OCI-LY1 (cell line): Measurements from ENCODE around the gene CNTFR.
"Not testable (repeated sequence)": the region's sequence is repeated elsewhere in the genome, so short reads cannot be mapped to it uniquely, and the experiment has no call there.

Experiments
- H2AFZ ChIP-seq: fragments of 200-600 bp; sonication (generic), shearing (Covaris generic); 2 replicates; pipeline ENCODE4 v1.6.0; 2014; ENCODE audit warnings: antibody characterized with exemption, mild to moderate bottlenecking, low read length
- H3F3A ChIP-seq: fragments of 200-600 bp; sonication (generic), shearing (Covaris generic); 2 replicates; pipeline ENCODE4 v1.6.0; 2014; ENCODE audit warnings: mild to moderate bottlenecking, antibody characterized with exemption, low read length, moderate library complexity; ENCODE audit not compliant: insufficient read depth
- H3K27ac ChIP-seq: fragments of 200-600 bp; sonication (generic); 2 replicates; pipeline ENCODE4 v1.5.1; 2014; ENCODE audit warnings: low read length, mixed run types, mild to moderate bottlenecking, low read depth; ENCODE audit not compliant: poor library complexity, severe bottlenecking
- H3K27me3 ChIP-seq: fragments of 200-600 bp; sonication (generic); 2 replicates; pipeline ENCODE4 v1.6.0; 2014; ENCODE audit warnings: antibody characterized with exemption, mild to moderate bottlenecking, low read length, moderate library complexity; ENCODE audit not compliant: insufficient read depth
- H3K36me3 ChIP-seq: fragments of 200-600 bp; sonication (generic); 2 replicates; pipeline ENCODE4 v1.6.1; 2014; ENCODE audit warnings: mild to moderate bottlenecking, antibody characterized with exemption, low read length, moderate library complexity, mixed read lengths; ENCODE audit not compliant: insufficient read depth
- H3K4me1 ChIP-seq: fragments of 200-600 bp; sonication (generic); 2 replicates; pipeline ENCODE4 v1.5.1; 2014; ENCODE audit warnings: mild to moderate bottlenecking, low read length, moderate library complexity; ENCODE audit not compliant: insufficient read depth, severe bottlenecking
- H3K4me2 ChIP-seq: fragments of 200-600 bp; sonication (generic), shearing (Covaris generic); 2 replicates; pipeline ENCODE4 v1.6.1; 2014; ENCODE audit warnings: low read length
- H3K4me3 ChIP-seq: fragments of 200-600 bp; sonication (generic); 2 replicates; pipeline ENCODE4 v1.5.1; 2014; ENCODE audit warnings: low read length, low read depth, mild to moderate bottlenecking, mixed read lengths; ENCODE audit not compliant: poor library complexity, severe bottlenecking
- H3K79me2 ChIP-seq: fragments of 200-600 bp; shearing (Covaris generic); 2 replicates; pipeline ENCODE4 v1.6.1; 2016; ENCODE audit warnings: mixed run types, low read length, mixed read lengths; ENCODE audit not compliant: insufficient read depth
- H3K9ac ChIP-seq: fragments of 200-600 bp; sonication (generic), shearing (Covaris generic); 2 replicates; pipeline ENCODE4 v1.6.1; 2014; ENCODE audit warnings: mild to moderate bottlenecking, low read length, mixed read lengths
- H3K9me2 ChIP-seq: fragments of 200-600 bp; sonication (generic), shearing (Covaris generic); 2 replicates; pipeline ENCODE4 v1.6.1; 2014; ENCODE audit warnings: low read depth, mild to moderate bottlenecking, low read length, mixed read lengths
- H3K9me3 ChIP-seq: fragments of 200-600 bp; shearing (Covaris generic); 2 replicates; pipeline ENCODE4 v1.6.1; 2014; ENCODE audit warnings: low read length, mixed read lengths
- H4K20me1 ChIP-seq: fragments of 200-600 bp; sonication (generic), shearing (Covaris generic); 2 replicates; pipeline ENCODE4 v1.6.0; 2016; ENCODE audit warnings: mild to moderate bottlenecking, low read length; ENCODE audit not compliant: insufficient read depth
- EZH2 ChIP-seq: fragments of 200-600 bp; sonication (generic), shearing (Covaris generic); IDR thresholded peaks from 2 replicates; pipeline ENCODE4 v1.8.0; 2017; ENCODE audit warnings: borderline replicate concordance, mixed run types, mild to moderate bottlenecking, antibody characterized with exemption, low read length, moderate library complexity, mixed read lengths
- TF ChIP-seq, protein P1 (sequence below): fragments of 200-600 bp; sonication (generic), shearing (Covaris generic); IDR thresholded peaks from 2 replicates; pipeline ENCODE4 v1.5.1; 2017; ENCODE audit warnings: mild to moderate bottlenecking, antibody characterized with exemption, low read length, moderate library complexity, mixed read lengths

The CNTFR gene, protein sequence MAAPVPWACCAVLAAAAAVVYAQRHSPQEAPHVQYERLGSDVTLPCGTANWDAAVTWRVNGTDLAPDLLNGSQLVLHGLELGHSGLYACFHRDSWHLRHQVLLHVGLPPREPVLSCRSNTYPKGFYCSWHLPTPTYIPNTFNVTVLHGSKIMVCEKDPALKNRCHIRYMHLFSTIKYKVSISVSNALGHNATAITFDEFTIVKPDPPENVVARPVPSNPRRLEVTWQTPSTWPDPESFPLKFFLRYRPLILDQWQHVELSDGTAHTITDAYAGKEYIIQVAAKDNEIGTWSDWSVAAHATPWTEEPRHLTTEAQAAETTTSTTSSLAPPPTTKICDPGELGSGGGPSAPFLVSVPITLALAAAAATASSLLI

GRCh38 chr9:34589636-34590380 is at the start of gene CNTFR:
Gene CNTFR (minus strand): TSS chr9:34589724. CDS start chr9:34568981, 20,743 bp downstream.
- H3K27me3 ChIP-seq = peaks cover 13% of the 10 kb centered on the region; the same call in 1 of the 2 replicates
- no peak for TF ChIP-seq EZH2
- TF ChIP-seq, protein P1, sequence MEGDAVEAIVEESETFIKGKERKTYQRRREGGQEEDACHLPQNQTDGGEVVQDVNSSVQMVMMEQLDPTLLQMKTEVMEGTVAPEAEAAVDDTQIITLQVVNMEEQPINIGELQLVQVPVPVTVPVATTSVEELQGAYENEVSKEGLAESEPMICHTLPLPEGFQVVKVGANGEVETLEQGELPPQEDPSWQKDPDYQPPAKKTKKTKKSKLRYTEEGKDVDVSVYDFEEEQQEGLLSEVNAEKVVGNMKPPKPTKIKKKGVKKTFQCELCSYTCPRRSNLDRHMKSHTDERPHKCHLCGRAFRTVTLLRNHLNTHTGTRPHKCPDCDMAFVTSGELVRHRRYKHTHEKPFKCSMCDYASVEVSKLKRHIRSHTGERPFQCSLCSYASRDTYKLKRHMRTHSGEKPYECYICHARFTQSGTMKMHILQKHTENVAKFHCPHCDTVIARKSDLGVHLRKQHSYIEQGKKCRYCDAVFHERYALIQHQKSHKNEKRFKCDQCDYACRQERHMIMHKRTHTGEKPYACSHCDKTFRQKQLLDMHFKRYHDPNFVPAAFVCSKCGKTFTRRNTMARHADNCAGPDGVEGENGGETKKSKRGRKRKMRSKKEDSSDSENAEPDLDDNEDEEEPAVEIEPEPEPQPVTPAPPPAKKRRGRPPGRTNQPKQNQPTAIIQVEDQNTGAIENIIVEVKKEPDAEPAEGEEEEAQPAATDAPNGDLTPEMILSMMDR = no peak
- H3K9me2 ChIP-seq = no peaks in the 10 kb centered on the region
- H3K36me3 ChIP-seq = no peaks in the 10 kb centered on the region
- peak within 1 kb of the TSS; percentile 34; the same call in 1 of the 2 replicates for H3K4me2 ChIP-seq
- H3F3A ChIP-seq = no peaks in the 10 kb centered on the region
- H3K9me3 ChIP-seq = no peaks in the 10 kb centered on the region
- no peak within 1 kb of the TSS for H3K27ac ChIP-seq
- H3K4me3 ChIP-seq = peak within 1 kb of the TSS; percentile 32
- no peak within 1 kb of the TSS for H3K9ac ChIP-seq
- no peaks in the 10 kb centered on the region for H4K20me1 ChIP-seq
- no peaks in the 10 kb centered on the region for H3K79me2 ChIP-seq
- H3K4me1 ChIP-seq = no peaks in the 10 kb centered on the region
- H2AFZ ChIP-seq = no peak within 1 kb of the TSS

DNA sequence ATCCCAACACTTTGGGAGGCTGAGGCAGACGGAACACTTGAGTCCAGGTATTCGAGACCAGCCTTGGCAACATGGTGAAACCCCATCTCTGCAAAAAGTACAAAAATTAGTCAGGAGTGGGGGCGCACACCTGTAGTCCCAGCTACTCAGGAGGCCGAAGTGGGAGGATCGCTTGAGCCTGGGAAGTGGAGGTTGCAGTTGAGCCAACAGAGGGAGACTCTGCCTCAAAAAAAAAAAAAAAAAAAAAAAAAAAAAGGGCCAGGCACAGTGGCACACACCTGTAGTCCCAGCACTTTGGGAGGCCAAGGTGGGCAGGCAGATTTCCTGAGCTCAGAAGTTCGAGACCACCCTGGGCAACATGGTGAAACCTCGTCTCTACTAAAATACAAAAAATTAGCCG is 49.8 kb upstream of the CNTFR start:
- not testable (repeated sequence) for H4K20me1 ChIP-seq, H3K9me3 ChIP-seq, H3F3A ChIP-seq, H3K4me3 ChIP-seq, H3K27me3 ChIP-seq, H3K9ac ChIP-seq, H2AFZ ChIP-seq, H3K4me2 ChIP-seq, H3K27ac ChIP-seq, H3K9me2 ChIP-seq
- H3K4me1 ChIP-seq = peaks cover 24% of the 10 kb centered on the region
- H3K79me2 ChIP-seq = peaks cover 13% of the 10 kb centered on the region; the same call in 1 of the 2 replicates
- peaks cover 17% of the 10 kb centered on the region for H3K36me3 ChIP-seq

GRCh38 chr9:34638138-34638445 is 48.6 kb upstream of the CNTFR start:
- peak overlapping the region; percentile 92 for H3K4me3 ChIP-seq
- H3K9me2 ChIP-seq = no peaks in the 10 kb centered on the region
- peak overlapping the region; percentile 92 for H3K9ac ChIP-seq
- no peaks in the 10 kb centered on the region for H3F3A ChIP-seq
- H3K4me2 ChIP-seq = peak overlapping the region; percentile 67
- H3K79me2 ChIP-seq = peaks cover 13% of the 10 kb centered on the region; the same call in 1 of the 2 replicates
- H2AFZ ChIP-seq = peak overlapping the region; percentile 26; the same call in 1 of the 2 replicates
- H3K27me3 ChIP-seq = no peaks in the 10 kb centered on the region
- H3K4me1 ChIP-seq = peaks cover 24% of the 10 kb centered on the region
- no peaks in the 10 kb centered on the region for H4K20me1 ChIP-seq
- H3K27ac ChIP-seq = peak overlapping the region; percentile 40
- H3K9me3 ChIP-seq = no peaks in the 10 kb centered on the region
- no peak for TF ChIP-seq EZH2
- TF ChIP-seq, protein P1 = no peak
- peaks cover 17% of the 10 kb centered on the region for H3K36me3 ChIP-seq
